PC-9 (cell line): ENCODE data around the gene EIF2S3.

Experiments
- CTCF ChIP-seq: fragments of 200-600 bp; sonication (generic); conservative IDR thresholded peaks from 2 replicates; pipeline ENCODE4 v1.6.1; 2017; ENCODE audit warnings: mixed run types, antibody characterized with exemption, mild to moderate bottlenecking, moderate library complexity
- EZH2 ChIP-seq: fragments of 200-600 bp; sonication (generic); IDR thresholded peaks from 2 replicates; pipeline ENCODE4 v1.8.0; 2017; ENCODE audit warnings: antibody characterized with exemption, low read depth

DNA sequence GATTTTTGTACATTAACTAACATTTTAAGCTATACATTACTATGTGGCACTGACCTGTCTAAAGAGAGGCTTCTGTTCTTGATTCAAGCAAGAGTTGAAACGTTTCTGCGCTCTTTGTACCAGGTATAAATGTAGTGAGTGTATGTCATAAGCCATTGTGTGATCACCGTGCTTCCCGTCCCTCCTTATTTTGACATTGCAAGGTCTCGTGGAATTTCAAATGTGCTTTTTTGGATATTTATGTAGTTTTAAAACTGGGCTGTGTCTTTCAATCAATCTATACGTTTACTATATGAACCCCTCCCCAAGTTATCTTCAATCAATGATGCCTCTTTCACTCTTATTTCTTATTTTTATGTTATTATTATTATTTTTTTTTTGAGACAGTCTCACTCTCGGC lies 27.7 kb upstream of the EIF2S3 start, which contains the start of gene KLHL15:
- TF ChIP-seq EZH2 (no peak), CTCF (no peak)
